Esophagus (tissue), 2 donors: Measurements from ENCODE around the gene SYCP2L. TPM values are rescaled to one million over a fixed set of nuclear protein-coding genes. Genes with fewer than 3 reads are reported as not detected.
"Not testable (repeated sequence)": the region's sequence is repeated elsewhere in the genome, so short reads cannot be mapped to it uniquely, and the experiment has no call there.

Experiments used
- H3K27ac ChIP-seq, 2 donors: one replicate each; pipeline ENCODE4 v1.5.1; 2013; ENCODE audit warnings: low read depth in 2 of 2, mild to moderate bottlenecking in 2 of 2, inconsistent platforms in 1 of 2, low read length in 1 of 2, moderate library complexity in 1 of 2
- H3K27me3 ChIP-seq, 2 donors: one replicate each; pipeline ENCODE4 v1.6.1; 2013; ENCODE audit warnings: low read length in 2 of 2, control low read depth in 1 of 2, mild to moderate bottlenecking in 1 of 2; ENCODE audit not compliant: insufficient read depth in 2 of 2, control insufficient read depth in 1 of 2
- H3K36me3 ChIP-seq, 2 donors: one replicate each; pipeline ENCODE4 v1.6.1; 2013; ENCODE audit warnings: low read length in 1 of 2; ENCODE audit not compliant: control insufficient read depth in 2 of 2, insufficient read depth in 2 of 2
- H3K4me1 ChIP-seq, 2 donors: one replicate each; pipeline ENCODE4 v1.6.1; 2013; ENCODE audit warnings: low read length in 1 of 2; ENCODE audit not compliant: control insufficient read depth in 2 of 2, insufficient read depth in 2 of 2
- H3K4me3 ChIP-seq, 2 donors: one replicate each; pipeline ENCODE4 v1.5.1; 2013; ENCODE audit warnings: low read length in 2 of 2, mild to moderate bottlenecking in 2 of 2, low read depth in 1 of 2, moderate library complexity in 1 of 2
- H3K9me3 ChIP-seq, 2 donors: one replicate each; pipeline ENCODE4 v1.6.1; 2013; ENCODE audit warnings: mild to moderate bottlenecking in 2 of 2, low read depth in 1 of 2, low read length in 1 of 2, moderate library complexity in 1 of 2; ENCODE audit not compliant: control insufficient read depth in 2 of 2, insufficient read depth in 1 of 2
- WGBS, 2 donors: extraction: QIAGEN DNeasy Blood & Tissue Kit; methylation state at CpG; one replicate each; pipeline ENCODE4 v1.1.7; 2013; 5-methylcytosine and 5-hydroxymethylcytosine counted together
- polyA plus RNA-seq, 2 donors: library from polyadenylated mRNA; stranded (reverse); fragments of 200-250 nt; gene quantifications; one replicate each; pipeline ENCODE4 v1.2.3, GENCODE V29; 2013
- donor health status: healthy with polysubstance abuse.
- donor health status: Bipolar disorder and iron deficiency.

The SYCP2L gene
- polyA plus RNA-seq, 2 donors: 0.13 to 0.63 TPM

DNA sequence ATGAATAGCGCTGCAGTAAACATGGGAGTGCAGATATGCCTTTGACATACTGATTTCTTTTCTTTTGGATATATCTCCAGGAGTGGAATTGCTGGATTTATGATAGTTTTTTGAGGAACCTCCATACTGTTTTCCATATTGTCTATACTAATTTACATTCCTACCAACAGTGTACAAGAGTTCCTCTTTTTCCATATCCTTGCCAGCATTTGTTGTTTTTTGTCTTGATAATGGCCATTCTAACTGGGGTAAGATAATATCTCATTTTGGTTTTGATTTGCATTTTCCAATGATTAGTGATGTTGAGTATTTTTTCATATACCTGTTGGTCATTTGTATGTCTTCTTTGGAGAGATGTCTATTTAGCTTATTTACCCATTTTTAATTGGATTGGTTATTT, 3.3 kb downstream of the SYCP2L start:
- no peaks in the 10 kb centered on the region for H3K4me1 ChIP-seq
- no peaks in the 10 kb centered on the region for H3K36me3 ChIP-seq
- 93 to 97% methylated on average over 1 of the region's 1 CpG for WGBS, 2 donors
- no peak overlapping the region for H3K4me3 ChIP-seq
- H3K27me3 ChIP-seq: peaks cover 0 to 8% of the 10 kb centered on the region in 2 donors
- H3K9me3 ChIP-seq: no peaks in the 10 kb centered on the region
- no peak overlapping the region for H3K27ac ChIP-seq

DNA sequence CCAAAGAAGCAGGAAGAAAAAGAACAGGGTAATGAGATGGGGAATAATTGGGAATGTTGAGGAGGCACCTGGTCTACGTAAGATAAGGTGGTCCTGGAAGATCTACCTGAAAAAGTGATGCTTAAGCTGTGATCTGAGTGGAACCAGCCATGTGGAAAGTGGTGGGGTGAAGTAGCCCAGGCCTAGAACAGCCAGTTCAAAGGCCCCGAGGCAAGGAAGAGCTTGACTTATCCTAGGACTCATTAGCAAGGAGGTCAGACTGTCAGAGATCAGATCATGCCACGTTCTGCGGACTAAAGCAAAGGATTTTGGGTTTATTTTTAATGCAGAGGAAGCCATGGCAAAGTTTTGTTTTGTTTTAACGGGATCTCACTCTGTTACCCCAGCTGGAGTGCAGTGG, 5.1 kb downstream of the SYCP2L start:
- no peaks in the 10 kb centered on the region for H3K4me1 ChIP-seq
- H3K27ac ChIP-seq: no peak overlapping the region
- H3K27me3 ChIP-seq: peaks cover 0 to 5% of the 10 kb centered on the region in 2 donors
- 83 to 85% methylated on average over 5 of the region's 5 CpGs for WGBS, 2 donors
- no peak overlapping the region for H3K4me3 ChIP-seq
- H3K9me3 ChIP-seq: no peaks in the 10 kb centered on the region
- no peaks in the 10 kb centered on the region for H3K36me3 ChIP-seq

DNA sequence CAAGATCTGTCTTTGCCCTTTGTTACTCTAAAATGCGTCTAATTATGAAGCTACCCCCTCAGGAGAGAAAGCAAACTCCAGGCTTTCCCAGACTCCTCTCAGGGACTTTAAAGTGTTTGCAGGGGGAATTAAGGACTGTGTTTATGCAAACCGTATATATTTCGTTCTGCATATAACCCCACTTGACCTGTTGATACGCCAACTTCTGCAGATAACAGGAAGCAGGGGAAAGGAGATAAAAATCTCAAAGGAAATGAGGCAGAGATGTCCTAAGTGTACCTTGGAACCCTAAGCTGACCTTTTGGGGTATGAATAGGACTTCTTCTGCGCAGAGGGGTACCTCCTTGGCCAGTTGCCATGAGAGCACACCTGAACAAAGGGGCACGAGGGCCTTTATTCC, 8.1 kb downstream of the SYCP2L start:
- Histone ChIP-seq H3K27ac (no peak overlapping the region), H3K36me3 (no peaks in the 10 kb centered on the region), H3K9me3 (no peaks in the 10 kb centered on the region), H3K4me3 (no peak overlapping the region), H3K4me1 (no peaks in the 10 kb centered on the region), H3K27me3 (no peaks in the 10 kb centered on the region)
- 50 to 61% methylated on average over 6 of the region's 6 CpGs for WGBS, 2 donors

- no peaks in the 10 kb centered on the region for H3K27me3 ChIP-seq
- 62 to 71% methylated on average over 3 of the region's 3 CpGs for WGBS, 2 donors
- no peaks in the 10 kb centered on the region for H3K36me3 ChIP-seq
- no peak overlapping the region for H3K4me3 ChIP-seq
- no peaks in the 10 kb centered on the region for H3K4me1 ChIP-seq
- H3K9me3 ChIP-seq: no peaks in the 10 kb centered on the region
- no peak overlapping the region for H3K27ac ChIP-seq
Observed at GRCh38 chr6:10896691-10897090, 9.8 kb downstream of the SYCP2L start.

DNA sequence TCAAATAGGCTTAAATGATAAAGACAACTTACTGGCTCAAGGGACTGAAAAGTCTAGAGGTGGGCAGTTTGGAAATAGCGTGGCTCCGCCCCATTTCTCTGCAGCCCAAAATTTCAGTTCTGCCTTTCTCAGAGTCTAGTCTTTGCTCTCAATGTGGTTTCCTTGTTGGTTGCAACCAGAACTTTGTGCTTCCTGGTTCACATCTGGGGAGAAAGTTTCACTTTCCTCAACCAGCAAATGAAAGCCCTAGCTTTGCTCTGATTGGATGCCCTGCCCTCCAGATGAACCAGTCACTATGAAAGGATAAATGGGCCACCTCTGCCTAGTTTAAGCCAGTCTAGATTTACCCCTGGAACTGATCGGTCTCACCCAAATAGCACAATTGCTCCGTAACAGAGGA, 14.9 kb downstream of the SYCP2L start:
- Histone ChIP-seq H3K27ac (no peak overlapping the region), H3K9me3 (no peaks in the 10 kb centered on the region), H3K4me1 (no peaks in the 10 kb centered on the region), H3K36me3 (no peaks in the 10 kb centered on the region), H3K27me3 (no peaks in the 10 kb centered on the region), H3K4me3 (no peak overlapping the region)
- WGBS, 2 donors: 89 to 90% methylated on average over 4 of the region's 4 CpGs

- no peak overlapping the region for H3K27ac ChIP-seq
- no peak overlapping the region for H3K4me3 ChIP-seq
- WGBS, 2 donors: 95 to 97% methylated on average over 7 of the region's 7 CpGs
- no peaks in the 10 kb centered on the region for H3K4me1 ChIP-seq
- no peaks in the 10 kb centered on the region for H3K9me3 ChIP-seq
- no peaks in the 10 kb centered on the region for H3K27me3 ChIP-seq
- no peaks in the 10 kb centered on the region for H3K36me3 ChIP-seq
Observed at GRCh38 chr6:10904015-10904414, 17.2 kb downstream of the SYCP2L start.

DNA sequence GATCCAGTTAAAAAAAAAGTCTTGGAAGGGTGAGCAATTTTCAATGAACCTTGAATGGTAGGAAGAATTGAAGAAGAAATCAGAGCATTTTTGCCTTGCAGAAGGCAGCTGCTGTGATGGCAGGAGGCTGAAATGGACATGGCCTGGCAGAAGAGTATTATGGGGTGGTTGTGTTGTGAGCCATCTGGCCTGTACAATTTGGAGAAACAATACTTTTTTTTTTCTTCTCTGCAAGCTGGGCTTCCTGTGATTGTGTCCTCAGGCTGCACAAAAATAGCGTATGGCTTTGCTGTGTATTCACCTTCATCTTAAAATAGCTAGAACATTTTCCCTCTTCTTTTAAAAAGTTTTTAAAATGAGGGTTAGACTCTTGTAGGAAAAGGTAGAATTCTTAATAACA, 21.4 kb downstream of the SYCP2L start:
- H3K4me3 ChIP-seq: no peak overlapping the region
- H3K4me1 ChIP-seq: no peaks in the 10 kb centered on the region
- no peaks in the 10 kb centered on the region for H3K27me3 ChIP-seq
- H3K27ac ChIP-seq: no peak overlapping the region
- H3K9me3 ChIP-seq: no peaks in the 10 kb centered on the region
- WGBS, 2 donors: 74 to 88% methylated on average over 1 of the region's 1 CpG
- H3K36me3 ChIP-seq: no peaks in the 10 kb centered on the region

- WGBS, 2 donors: 89 to 91% methylated on average over 3 of the region's 3 CpGs
Observed at GRCh38 chr6:10919520-10919919, 32.7 kb downstream of the SYCP2L start.

GRCh38 chr6:10933126-10933525, 46.3 kb downstream of the SYCP2L start:
- 72 to 79% methylated on average over 1 of the region's 1 CpG for WGBS, 2 donors
- H3K27ac ChIP-seq: no peak overlapping the region

More at GRCh38 chr6:10919520-10919919, 32.7 kb downstream of the SYCP2L start:
- not testable (repeated sequence) for H3K9me3 ChIP-seq, H3K4me3 ChIP-seq, H3K4me1 ChIP-seq, H3K36me3 ChIP-seq, H3K27me3 ChIP-seq, H3K27ac ChIP-seq

GRCh38 chr6:10939840-10940239, 53.0 kb downstream of the SYCP2L start:
- Histone ChIP-seq H3K4me3 (no peak overlapping the region), H3K36me3 (no peaks in the 10 kb centered on the region), H3K27ac (no peak overlapping the region), H3K27me3 (no peaks in the 10 kb centered on the region), H3K9me3 (no peaks in the 10 kb centered on the region), H3K4me1 (no peaks in the 10 kb centered on the region)
- 93% methylated on average over 2 of the region's 2 CpGs for WGBS, 2 donors

More at GRCh38 chr6:10933126-10933525, 46.3 kb downstream of the SYCP2L start:
- Histone ChIP-seq H3K4me3 (no peak overlapping the region), H3K9me3 (no peaks in the 10 kb centered on the region), H3K27me3 (no peaks in the 10 kb centered on the region), H3K4me1 (no peaks in the 10 kb centered on the region), H3K36me3 (no peaks in the 10 kb centered on the region)
